ENCODE measurements around the gene RNF39. TPM values are rescaled to one million over a fixed set of nuclear protein-coding genes. Genes with fewer than 3 reads are reported as not detected.

Gene RNF39
- total RNA-seq, 2 experiments from 2014 or later = not detected

DNA sequence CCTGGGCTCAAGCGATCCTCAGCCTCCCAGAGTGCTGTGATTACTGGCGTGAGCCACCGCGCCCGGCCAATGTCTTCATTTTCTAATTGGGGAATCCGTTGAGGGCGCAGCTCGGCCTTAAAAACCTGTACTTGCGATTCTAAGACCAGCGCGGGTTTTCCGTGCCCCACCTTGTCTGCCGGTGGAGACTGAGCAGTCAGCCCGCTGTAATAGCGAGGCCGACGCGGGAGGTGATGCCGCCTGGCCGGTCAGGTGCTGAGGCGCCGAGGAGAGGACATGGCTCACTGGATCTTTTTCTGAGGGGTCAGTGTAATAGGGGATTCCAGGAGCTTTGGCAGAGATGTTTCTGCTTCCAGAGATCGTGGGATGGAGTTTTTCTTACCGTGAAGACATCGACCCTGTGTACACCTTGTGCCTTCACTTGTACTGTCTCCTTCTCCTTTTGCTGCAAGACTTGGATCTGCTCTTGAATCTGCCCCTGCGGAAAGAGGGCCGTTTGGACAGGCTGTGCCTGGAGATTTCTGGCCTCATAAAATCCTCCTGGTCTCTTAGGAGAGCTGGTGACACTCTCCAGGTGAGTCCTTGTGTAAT, 35.8 kb upstream of the RNF39 start:
- ChIA-PET POLR2A (no interaction called here), CTCF (ENCODE audit: unreplicated experiment) (interaction anchor here (0.8 kb wide), 1 partner anchor 19 kb away, joined by 3 read pairs; no protein-coding TSS in a partner anchor)
- TF ChIP-seq EZH2phosphoT487 (IDR thresholded peaks at IDR 0.05; ENCODE audit: borderline replicate concordance, low read depth, low read length) = no peak
- TF ChIP-seq, protein P1, sequence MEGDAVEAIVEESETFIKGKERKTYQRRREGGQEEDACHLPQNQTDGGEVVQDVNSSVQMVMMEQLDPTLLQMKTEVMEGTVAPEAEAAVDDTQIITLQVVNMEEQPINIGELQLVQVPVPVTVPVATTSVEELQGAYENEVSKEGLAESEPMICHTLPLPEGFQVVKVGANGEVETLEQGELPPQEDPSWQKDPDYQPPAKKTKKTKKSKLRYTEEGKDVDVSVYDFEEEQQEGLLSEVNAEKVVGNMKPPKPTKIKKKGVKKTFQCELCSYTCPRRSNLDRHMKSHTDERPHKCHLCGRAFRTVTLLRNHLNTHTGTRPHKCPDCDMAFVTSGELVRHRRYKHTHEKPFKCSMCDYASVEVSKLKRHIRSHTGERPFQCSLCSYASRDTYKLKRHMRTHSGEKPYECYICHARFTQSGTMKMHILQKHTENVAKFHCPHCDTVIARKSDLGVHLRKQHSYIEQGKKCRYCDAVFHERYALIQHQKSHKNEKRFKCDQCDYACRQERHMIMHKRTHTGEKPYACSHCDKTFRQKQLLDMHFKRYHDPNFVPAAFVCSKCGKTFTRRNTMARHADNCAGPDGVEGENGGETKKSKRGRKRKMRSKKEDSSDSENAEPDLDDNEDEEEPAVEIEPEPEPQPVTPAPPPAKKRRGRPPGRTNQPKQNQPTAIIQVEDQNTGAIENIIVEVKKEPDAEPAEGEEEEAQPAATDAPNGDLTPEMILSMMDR (conservative IDR thresholded peaks at IDR 0.05; ENCODE audit: low read length) = no peak
- Histone ChIP-seq H3K4me2 (ENCODE audit: low read length) (no peak overlapping the region), H3K9me2 (ENCODE audit: insufficient read depth, low read length) (no peaks in the 10 kb centered on the region), H4K20me1 (ENCODE audit: insufficient read depth, low read length) (no peaks in the 10 kb centered on the region), H3K36me3 (ENCODE audit: insufficient read depth, low read length) (no peaks in the 10 kb centered on the region), H3K4me3 (ENCODE audit: low read depth, low read length, poor library complexity, severe bottlenecking) (no peak overlapping the region), H3K27ac (ENCODE audit: low read depth, low read length, poor library complexity, severe bottlenecking) (no peak overlapping the region), H2AFZ (ENCODE audit: low read length) (no peak overlapping the region), H3K4me1 (ENCODE audit: insufficient read depth, low read length, poor library complexity, severe bottlenecking) (no peaks in the 10 kb centered on the region), H3K9me3 (ENCODE audit: low read length) (no peaks in the 10 kb centered on the region), H3K79me2 (ENCODE audit: insufficient read depth, low read depth, low read length) (no peaks in the 10 kb centered on the region)
- no peak for DNase-seq (ENCODE audit: low spot score)
- no TSS peak for BruUV-seq (replicated peaks)
- intact Hi-C loops (cut with micrococcal nuclease; ENCODE audit: unreplicated experiment) = no loop called here

DNA sequence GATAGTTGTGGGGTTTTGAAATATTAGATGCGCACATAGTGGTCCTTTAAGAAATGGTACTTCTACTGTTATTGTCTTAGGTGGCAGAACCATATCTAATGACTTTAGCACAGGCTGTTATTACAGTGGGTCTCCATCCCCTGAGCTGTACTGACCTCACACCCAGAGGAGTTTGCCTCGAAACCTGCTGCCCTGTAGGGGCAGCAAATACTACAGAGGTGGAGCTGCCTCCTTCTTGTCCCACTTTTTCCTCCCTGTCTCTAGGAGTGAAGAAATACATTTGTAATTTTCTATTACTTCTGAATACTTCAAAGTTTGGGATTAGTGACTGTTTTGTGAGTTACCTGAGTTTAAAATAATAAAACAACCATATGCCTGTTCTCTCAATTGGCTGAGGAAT, 29.1 kb upstream of the RNF39 start:
- Histone ChIP-seq H3K4me3 (ENCODE audit: low read depth, low read length, poor library complexity, severe bottlenecking) (no peak overlapping the region), H3K9me3 (ENCODE audit: low read length) (no peaks in the 10 kb centered on the region), H4K20me1 (ENCODE audit: insufficient read depth, low read length) (no peaks in the 10 kb centered on the region), H3K27ac (ENCODE audit: low read depth, low read length, poor library complexity, severe bottlenecking) (no peak overlapping the region), H3K4me1 (ENCODE audit: insufficient read depth, low read length, poor library complexity, severe bottlenecking) (peaks cover 16% of the 10 kb centered on the region), H2AFZ (ENCODE audit: low read length) (no peak overlapping the region), H3K4me2 (ENCODE audit: low read length) (no peak overlapping the region), H3K79me2 (ENCODE audit: insufficient read depth, low read depth, low read length) (no peaks in the 10 kb centered on the region), H3K9me2 (ENCODE audit: insufficient read depth, low read length) (no peaks in the 10 kb centered on the region), H3K36me3 (ENCODE audit: insufficient read depth, low read length) (no peaks in the 10 kb centered on the region)
- CTCF ChIA-PET (ENCODE audit: unreplicated experiment) = no interaction called here
- DNase-seq (ENCODE audit: low spot score) = no peak
- TF ChIP-seq EZH2phosphoT487 (IDR thresholded peaks at IDR 0.05; ENCODE audit: borderline replicate concordance, low read depth, low read length) = no peak
- TF ChIP-seq, protein P1 (conservative IDR thresholded peaks at IDR 0.05; ENCODE audit: low read length) = no peak; the same call in 1 of the 2 replicates
- intact Hi-C loops (cut with micrococcal nuclease; ENCODE audit: unreplicated experiment) = no loop called here
- no TSS peak for BruUV-seq (replicated peaks)
- POLR2A ChIA-PET = interaction anchor here (0.7 to 1.3 kb wide), 2 partner anchors 47 to 670 kb away, joined by 3 read pairs; no protein-coding TSS in a partner anchor

DNA sequence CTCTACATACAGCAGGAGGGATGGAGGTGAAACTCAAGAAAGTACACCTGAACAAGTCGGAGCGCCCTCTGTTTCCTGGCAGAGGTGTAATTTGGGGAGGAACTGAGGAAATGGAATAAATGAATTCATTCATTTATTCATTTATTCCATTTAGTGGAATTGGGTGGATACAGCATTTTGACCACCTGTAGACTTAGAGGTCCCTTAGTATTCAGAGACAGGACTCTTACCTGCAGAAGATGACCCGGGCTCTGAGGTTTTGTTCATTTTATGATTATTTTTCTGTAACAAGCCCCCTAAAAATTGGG, 28.3 kb upstream of the RNF39 start:
- H3K36me3 ChIP-seq (ENCODE audit: insufficient read depth, low read length) = no peaks in the 10 kb centered on the region
- H2AFZ ChIP-seq (ENCODE audit: low read length) = no peak overlapping the region
- H3K27ac ChIP-seq (ENCODE audit: low read depth, low read length, poor library complexity, severe bottlenecking) = no peak overlapping the region
- intact Hi-C loops (cut with micrococcal nuclease; ENCODE audit: unreplicated experiment) = loop anchor here (1.0 to 2.0 kb wide), 3 partner anchors 27 to 293 kb away; no protein-coding TSS in a partner anchor
- no TSS peak for BruUV-seq (replicated peaks)
- no peak overlapping the region for H3K4me3 ChIP-seq (ENCODE audit: low read depth, low read length, poor library complexity, severe bottlenecking)
- ChIA-PET CTCF (ENCODE audit: unreplicated experiment) (interaction anchor here (0.9 to 1.3 kb wide), 2 partner anchors 29 to 127 kb away, joined by 3 to 4 read pairs; no protein-coding TSS in a partner anchor), POLR2A (interaction anchor here (0.9 to 1.3 kb wide), 2 partner anchors 28 to 48 kb away, joined by 3 read pairs; no protein-coding TSS in a partner anchor)
- peaks cover 16% of the 10 kb centered on the region for H3K4me1 ChIP-seq (ENCODE audit: insufficient read depth, low read length, poor library complexity, severe bottlenecking)
- H3K79me2 ChIP-seq (ENCODE audit: insufficient read depth, low read depth, low read length) = no peaks in the 10 kb centered on the region
- no peak overlapping the region for H3K4me2 ChIP-seq (ENCODE audit: low read length)
- no peaks in the 10 kb centered on the region for H3K9me2 ChIP-seq (ENCODE audit: insufficient read depth, low read length)
- H4K20me1 ChIP-seq (ENCODE audit: insufficient read depth, low read length) = no peaks in the 10 kb centered on the region
- no peak for DNase-seq (ENCODE audit: low spot score)
- H3K9me3 ChIP-seq (ENCODE audit: low read length) = no peaks in the 10 kb centered on the region
- no peak for TF ChIP-seq EZH2phosphoT487 (IDR thresholded peaks at IDR 0.05; ENCODE audit: borderline replicate concordance, low read depth, low read length)
- TF ChIP-seq, protein P1 (conservative IDR thresholded peaks at IDR 0.05; ENCODE audit: low read length) = no peak
